Measurements from ENCODE around the gene CAMTA1.

CAMTA1 gene

GRCh38 chr1:7299994-7300393 is 514.7 kb downstream of the CAMTA1 start:
- CTCF ChIA-PET: interaction anchor here (0.7 to 1.0 kb wide), 2 partner anchors 238 to 453 kb away, joined by 3 read pairs; no protein-coding TSS in a partner anchor
- Histone ChIP-seq H3K27ac (ENCODE audit: extremely low read depth, low read depth, low read length) (peak overlapping the region; percentile 75), H3K36me3 (ENCODE audit: control insufficient read depth in 2 of 2, insufficient read depth in 1 of 2, low read length in 2 of 2) (no peaks in the 10 kb centered on the region), H3K4me3 (ENCODE audit: low read depth, low read length) (no peak overlapping the region), H3K4me1 (ENCODE audit: control insufficient read depth, insufficient read depth, low read length) (peaks cover 24% of the 10 kb centered on the region), H3K9me3 (ENCODE audit: control insufficient read depth, insufficient read depth, low read depth, low read length) (no peaks in the 10 kb centered on the region)
- 0 out of 2 replicates have a peak, but pooled peaks have one; percentile 10 for TF ChIP-seq ZNF184 (tag by site-specific recombination; IDR thresholded peaks at IDR 0.05)
- TF ChIP-seq PRDM6 (tag by site-specific recombination; IDR thresholded peaks at IDR 0.05): peak; percentile 87
- 0 out of 2 replicates have a peak, but pooled peaks have one; percentile 29 for TF ChIP-seq ZBTB44 (tag by site-specific recombination; IDR thresholded peaks at IDR 0.05)
- TF ChIP-seq GLIS2 (tag by site-specific recombination; IDR thresholded peaks at IDR 0.05): no peak
- no peak for TF ChIP-seq ZNF580 (tag by site-specific recombination; IDR thresholded peaks at IDR 0.05)
- 0 out of 2 replicates have a peak, but pooled peaks have one; percentile 14 for TF ChIP-seq KLF10 (tag by site-specific recombination; IDR thresholded peaks at IDR 0.05)
- no peak for TF ChIP-seq REST (tag by site-specific recombination; IDR thresholded peaks at IDR 0.05)
- no peak for TF ChIP-seq KLF16 (tag by site-specific recombination; IDR thresholded peaks at IDR 0.05)
- no peak for TF ChIP-seq ZNF658 (tag by site-specific recombination; IDR thresholded peaks at IDR 0.05)
- TF ChIP-seq GFI1B (tag by site-specific recombination; IDR thresholded peaks at IDR 0.05): 0 out of 2 replicates have a peak, but pooled peaks have one; percentile 22
- TF ChIP-seq ZNF280C (tag by site-specific recombination; IDR thresholded peaks at IDR 0.05): no peak
- TF ChIP-seq OSR2 (tag by site-specific recombination; IDR thresholded peaks at IDR 0.05): peak; percentile 45
- POLR2A ChIA-PET: interaction anchor here (1.7 kb wide), 1 partner anchor 515 kb away, joined by 4 read pairs; the partner anchor contains the start of gene CAMTA1

- H3K36me3 ChIP-seq (ENCODE audit: control insufficient read depth in 2 of 2, insufficient read depth in 1 of 2, low read length in 2 of 2): no peaks in the 10 kb centered on the region
- ChIA-PET CTCF (interaction anchor here (0.7 to 1.0 kb wide), 3 partner anchors 10 to 237 kb away, joined by 3 to 4 read pairs (median 3); no protein-coding TSS in a partner anchor), POLR2A (interaction anchor here (0.6 to 1.7 kb wide), 2 partner anchors 40 to 516 kb away, joined by 3 to 4 read pairs; partner anchors contain the start of gene CAMTA1)
- H3K4me1 ChIP-seq (ENCODE audit: control insufficient read depth, insufficient read depth, low read length): peaks cover 24% of the 10 kb centered on the region
- peak overlapping the region; percentile 8; the same call in 1 of the 2 replicates for H3K27ac ChIP-seq (ENCODE audit: extremely low read depth, low read depth, low read length)
- H3K4me3 ChIP-seq (ENCODE audit: low read depth, low read length): no peak overlapping the region
- H3K9me3 ChIP-seq (ENCODE audit: control insufficient read depth, insufficient read depth, low read depth, low read length): no peaks in the 10 kb centered on the region
- peak; percentile 65; the same call in 1 of the 2 replicates for TF ChIP-seq ZNF184 (tag by site-specific recombination; IDR thresholded peaks at IDR 0.05)
- peak; percentile 70 for TF ChIP-seq ZNF24 (tag by site-specific recombination; IDR thresholded peaks at IDR 0.05)
- TF ChIP-seq ZBTB17 (tag by site-specific recombination; IDR thresholded peaks at IDR 0.05): peak; percentile 27; the same call in 1 of the 2 replicates
- peak; percentile 48; the same call in 1 of the 2 replicates for TF ChIP-seq GLI2 (tag by site-specific recombination; IDR thresholded peaks at IDR 0.05; ENCODE audit: borderline replicate concordance, low read depth)
- TF ChIP-seq HOXC10 (CRISPR knock-in tag; IDR thresholded peaks at IDR 0.05): no peak
- TF ChIP-seq ZFP69B (tag by site-specific recombination; IDR thresholded peaks at IDR 0.05): peak; percentile 68
- peak; percentile 97 for TF ChIP-seq BCL11A (tag by site-specific recombination; IDR thresholded peaks at IDR 0.05; ENCODE audit: low read depth)
- no peak for TF ChIP-seq ZNF138 (tag by site-specific recombination; IDR thresholded peaks at IDR 0.05; ENCODE audit: borderline replicate concordance)
- TF ChIP-seq ZSCAN23 (tag by site-specific recombination; IDR thresholded peaks at IDR 0.05): peak; percentile 77
- 0 out of 2 replicates have a peak, but pooled peaks have one; percentile 33 for TF ChIP-seq ZBTB7A (tag by site-specific recombination; IDR thresholded peaks at IDR 0.05; ENCODE audit: low read depth)
- peak; percentile 84 for TF ChIP-seq ZBTB44 (tag by site-specific recombination; IDR thresholded peaks at IDR 0.05)
Observed at GRCh38 chr1:7300893-7301663, 515.8 kb downstream of the CAMTA1 start.

Data from HEK293 (cell line).